K562 (cell line): ENCODE measurements around the gene CDCA7. TPM values are rescaled to one million over a fixed set of nuclear protein-coding genes. Genes with fewer than 3 reads are reported as not detected.

Experiments used
- HNRNPLL ChIP-seq: fragments of 200-400 bp; formaldehyde crosslinking; IDR thresholded peaks from 2 replicates; pipeline ENCODE4 v1.6.1; 2017; ENCODE audit warnings: low read length, low read depth, mild to moderate bottlenecking; ENCODE audit not compliant: poor library complexity, severe bottlenecking
- KDM1A ChIP-seq, 2 experiments: fragments of 450-650 bp; IDR thresholded peaks; 2 replicates each; pipeline ENCODE4 v1.6.1; 2016; ENCODE audit warnings: mild to moderate bottlenecking in 2 of 2
- MAZ ChIP-seq, 2 experiments: fragments of 450-650 bp in 1 of 2; sonication (generic) in 1 of 2; formaldehyde crosslinking; IDR thresholded peaks in 1 of 2; conservative IDR thresholded peaks in 1 of 2; 2 replicates each; pipeline versions ENCODE4 v1.4.0 to v1.5.0; 2020; ENCODE audit warnings: mild to moderate bottlenecking in 1 of 2, missing genetic modification reagents in 1 of 2
- POLR2A ChIP-seq: fragments of 450-650 bp; conservative IDR thresholded peaks from 2 replicates; pipeline ENCODE4 v1.6.1; 2016
- RBBP5 ChIP-seq: fragments of 200-600 bp; sonication (generic); IDR thresholded peaks from 2 replicates; pipeline ENCODE4 v1.6.1; 2012; ENCODE audit warnings: borderline replicate concordance, mild to moderate bottlenecking, low read length, control low read depth, inconsistent platforms; ENCODE audit not compliant: insufficient read depth, poor library complexity, severe bottlenecking
- SIN3A ChIP-seq, 2 experiments: fragments of 150-350 bp in 1 of 2; IDR thresholded peaks; 2 replicates each; pipeline ENCODE4 v1.6.1; 2011 to 2016; ENCODE audit warnings: borderline replicate concordance in 2 of 2, low read depth in 2 of 2, low read length in 2 of 2, mild to moderate bottlenecking in 2 of 2, moderate library complexity in 2 of 2; ENCODE audit not compliant: control insufficient read depth in 1 of 2
- SMARCA4 ChIP-seq: fragments of 450-650 bp; IDR thresholded peaks from 2 replicates; pipeline ENCODE4 v1.6.1; 2016
- SMARCB1 ChIP-seq: IDR thresholded peaks from 2 replicates; pipeline ENCODE4 v1.6.1; 2011; ENCODE audit warnings: improper control_type of control experiment, low read depth; ENCODE audit not compliant: insufficient read length
- SUPT5H ChIP-seq: fragments of 450-650 bp; IDR thresholded peaks from 2 replicates; pipeline ENCODE4 v1.6.1; 2016
- TAF9B ChIP-seq: fragments of 450-650 bp; IDR thresholded peaks from 2 replicates; pipeline ENCODE4 v1.6.1; 2018; ENCODE audit warnings: mild to moderate bottlenecking; ENCODE audit not compliant: partially characterized antibody
- ZNF140 ChIP-seq: fragments of 250-450 bp; sonication (Bioruptor Pico); IDR thresholded peaks from 2 replicates; pipeline ENCODE4 v1.8.0; 2021; ENCODE audit warnings: moderate library complexity, mild to moderate bottlenecking, inconsistent platforms
- ZNF165 ChIP-seq: fragments of 250-450 bp; sonication (Bioruptor Pico); IDR thresholded peaks from 2 replicates; pipeline ENCODE4 v1.4.0; 2020; ENCODE audit warnings: borderline replicate concordance
- ZNF586 ChIP-seq: fragments of 450-650 bp; formaldehyde crosslinking; conservative IDR thresholded peaks from 2 replicates; pipeline ENCODE4 v1.4.0; 2020; ENCODE audit warnings: mild to moderate bottlenecking, moderate library complexity
- ZNF830 ChIP-seq: fragments of 250-450 bp; sonication (Bioruptor Pico); IDR thresholded peaks from 2 replicates; pipeline ENCODE4 v1.5.0; 2021; ENCODE audit warnings: mild to moderate bottlenecking
- polyA plus RNA-seq, 8 experiments: library from polyadenylated mRNA; depleted of rRNA in 4 of 8; stranded (reverse) in 5 of 8; unstranded in 3 of 8; fragments of >200 nt; fragmentation: Nextera tagmentation in 2 of 8; fragmentation: Illumina TruSeq in 1 of 8; extraction: Ambion mirVana in 2 of 8; extraction: Trizol in 1 of 8; gene quantifications; 2 replicates each; pipeline versions ENCODE4 v1.2.1 to v1.2.3, GENCODE V29; 2011 to 2014; ENCODE audit warnings: inconsistent platforms in 1 of 8, missing spikeins in 1 of 8
- total RNA-seq, 7 experiments: library from RNA; depleted of rRNA in 6 of 7; stranded (reverse); fragments of >200 nt in 6 of 7; fragmentation: Illumina TruSeq in 2 of 7; extraction: Trizol in 2 of 7; gene quantifications; 2 replicates each; pipeline versions ENCODE4 v1.2.1 to v1.2.3, GENCODE V29; 2011 to 2021; ENCODE audit warnings: low replicate concordance in 1 of 7
- TF ChIP-seq, protein P1 (sequence below): sonication (generic); formaldehyde crosslinking; IDR thresholded peaks from 2 replicates; pipeline ENCODE4 v1.8.0; 2023; ENCODE audit warnings: mild to moderate bottlenecking, missing genetic modification reagents
- TF ChIP-seq, protein P2 (sequence below): sonication (generic); formaldehyde crosslinking; IDR thresholded peaks from 2 replicates; pipeline ENCODE4 v1.8.0; 2022; ENCODE audit warnings: mild to moderate bottlenecking, missing genetic modification reagents, borderline replicate concordance
- TF ChIP-seq, protein P3 (sequence below): IDR thresholded peaks from 2 replicates; pipeline ENCODE4 v1.6.1; 2014; ENCODE audit warnings: antibody characterized with exemption

The CDCA7 gene
- total and polyA plus RNA-seq, 9 of the 15 experiments (the other 6 are each of a cell fraction or from before 2014, with no cell fraction given) = 28.5 to 122 (median 51.0) TPM

DNA sequence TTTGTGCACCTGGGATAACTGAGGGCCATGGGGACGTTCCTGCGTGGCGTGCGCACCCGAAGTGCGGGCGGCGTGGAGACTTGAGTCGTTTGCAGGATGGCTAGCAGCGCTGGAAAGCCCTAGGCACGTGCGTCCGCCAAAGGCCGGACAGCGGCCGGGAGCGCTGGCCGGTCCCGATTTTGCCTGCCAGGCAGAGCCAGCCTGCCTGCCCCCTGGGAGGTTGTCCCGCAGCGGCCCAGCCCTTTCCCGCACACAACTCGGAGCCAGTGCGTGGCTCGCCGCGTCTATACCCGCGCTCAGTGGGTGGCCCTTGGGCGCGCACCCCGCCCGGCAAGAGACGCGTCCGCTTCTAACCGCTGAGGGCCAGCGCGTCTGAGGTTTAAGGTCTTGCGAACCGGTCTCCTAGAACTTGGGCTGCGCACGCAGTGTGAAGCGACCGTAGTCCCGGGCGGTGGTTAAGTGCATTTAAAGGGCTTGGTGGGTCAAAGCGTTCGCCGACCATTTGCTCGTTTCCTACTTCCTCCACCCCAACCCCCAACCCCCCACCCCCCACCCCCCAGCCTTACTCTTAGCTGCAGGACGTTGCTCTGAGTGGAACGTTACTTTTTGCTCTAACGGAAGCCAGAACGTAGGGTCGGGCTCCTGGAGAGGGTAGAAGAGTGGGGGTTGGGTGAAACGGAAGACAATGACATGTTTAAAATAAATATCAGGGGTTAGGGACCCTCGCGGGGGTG is 627 bp downstream of the CDCA7 start (continued):
- TF ChIP-seq SIN3A (IDR thresholded peaks at IDR 0.05; ENCODE audit: borderline replicate concordance in 2 of 2, control insufficient read depth in 1 of 2, low read depth in 2 of 2, low read length in 2 of 2) (peak in 1 of 2 experiments; percentile 67; a peak in 1 of 4 replicates), ZNF165 (no peak), POLR2A (peak; percentile 66), ZNF140 (CRISPR knock-in tag) (no peak), MAZ (CRISPR knock-in tag; conservative IDR thresholded peaks at IDR 0.05 in 1 of 2, IDR thresholded peaks at IDR 0.05 in 1 of 2) (no peak), SUPT5H (no peak; the same call in none of the 2 replicates), HNRNPLL (peak; percentile 66), ZNF830 (no peak), SMARCB1 (no peak), KDM1A (IDR thresholded peaks at IDR 0.05) (0 out of 4 replicates have a peak, but pooled peaks of 1 of the 2 experiments have one; percentile 36), TAF9B (no peak), ZNF586 (no peak), RBBP5 (peak; percentile 74), SMARCA4 (no peak)
- TF ChIP-seq, protein P1, sequence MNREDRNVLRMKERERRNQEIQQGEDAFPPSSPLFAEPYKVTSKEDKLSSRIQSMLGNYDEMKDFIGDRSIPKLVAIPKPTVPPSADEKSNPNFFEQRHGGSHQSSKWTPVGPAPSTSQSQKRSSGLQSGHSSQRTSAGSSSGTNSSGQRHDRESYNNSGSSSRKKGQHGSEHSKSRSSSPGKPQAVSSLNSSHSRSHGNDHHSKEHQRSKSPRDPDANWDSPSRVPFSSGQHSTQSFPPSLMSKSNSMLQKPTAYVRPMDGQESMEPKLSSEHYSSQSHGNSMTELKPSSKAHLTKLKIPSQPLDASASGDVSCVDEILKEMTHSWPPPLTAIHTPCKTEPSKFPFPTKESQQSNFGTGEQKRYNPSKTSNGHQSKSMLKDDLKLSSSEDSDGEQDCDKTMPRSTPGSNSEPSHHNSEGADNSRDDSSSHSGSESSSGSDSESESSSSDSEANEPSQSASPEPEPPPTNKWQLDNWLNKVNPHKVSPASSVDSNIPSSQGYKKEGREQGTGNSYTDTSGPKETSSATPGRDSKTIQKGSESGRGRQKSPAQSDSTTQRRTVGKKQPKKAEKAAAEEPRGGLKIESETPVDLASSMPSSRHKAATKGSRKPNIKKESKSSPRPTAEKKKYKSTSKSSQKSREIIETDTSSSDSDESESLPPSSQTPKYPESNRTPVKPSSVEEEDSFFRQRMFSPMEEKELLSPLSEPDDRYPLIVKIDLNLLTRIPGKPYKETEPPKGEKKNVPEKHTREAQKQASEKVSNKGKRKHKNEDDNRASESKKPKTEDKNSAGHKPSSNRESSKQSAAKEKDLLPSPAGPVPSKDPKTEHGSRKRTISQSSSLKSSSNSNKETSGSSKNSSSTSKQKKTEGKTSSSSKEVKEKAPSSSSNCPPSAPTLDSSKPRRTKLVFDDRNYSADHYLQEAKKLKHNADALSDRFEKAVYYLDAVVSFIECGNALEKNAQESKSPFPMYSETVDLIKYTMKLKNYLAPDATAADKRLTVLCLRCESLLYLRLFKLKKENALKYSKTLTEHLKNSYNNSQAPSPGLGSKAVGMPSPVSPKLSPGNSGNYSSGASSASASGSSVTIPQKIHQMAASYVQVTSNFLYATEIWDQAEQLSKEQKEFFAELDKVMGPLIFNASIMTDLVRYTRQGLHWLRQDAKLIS (CRISPR knock-in tag) = no peak
- TF ChIP-seq, protein P2, sequence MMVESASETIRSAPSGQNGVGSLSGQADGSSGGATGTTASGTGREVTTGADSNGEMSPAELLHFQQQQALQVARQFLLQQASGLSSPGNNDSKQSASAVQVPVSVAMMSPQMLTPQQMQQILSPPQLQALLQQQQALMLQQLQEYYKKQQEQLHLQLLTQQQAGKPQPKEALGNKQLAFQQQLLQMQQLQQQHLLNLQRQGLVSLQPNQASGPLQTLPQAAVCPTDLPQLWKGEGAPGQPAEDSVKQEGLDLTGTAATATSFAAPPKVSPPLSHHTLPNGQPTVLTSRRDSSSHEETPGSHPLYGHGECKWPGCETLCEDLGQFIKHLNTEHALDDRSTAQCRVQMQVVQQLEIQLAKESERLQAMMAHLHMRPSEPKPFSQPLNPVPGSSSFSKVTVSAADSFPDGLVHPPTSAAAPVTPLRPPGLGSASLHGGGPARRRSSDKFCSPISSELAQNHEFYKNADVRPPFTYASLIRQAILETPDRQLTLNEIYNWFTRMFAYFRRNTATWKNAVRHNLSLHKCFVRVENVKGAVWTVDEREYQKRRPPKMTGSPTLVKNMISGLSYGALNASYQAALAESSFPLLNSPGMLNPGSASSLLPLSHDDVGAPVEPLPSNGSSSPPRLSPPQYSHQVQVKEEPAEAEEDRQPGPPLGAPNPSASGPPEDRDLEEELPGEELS (CRISPR knock-in tag) = no peak
- TF ChIP-seq, protein P3, sequence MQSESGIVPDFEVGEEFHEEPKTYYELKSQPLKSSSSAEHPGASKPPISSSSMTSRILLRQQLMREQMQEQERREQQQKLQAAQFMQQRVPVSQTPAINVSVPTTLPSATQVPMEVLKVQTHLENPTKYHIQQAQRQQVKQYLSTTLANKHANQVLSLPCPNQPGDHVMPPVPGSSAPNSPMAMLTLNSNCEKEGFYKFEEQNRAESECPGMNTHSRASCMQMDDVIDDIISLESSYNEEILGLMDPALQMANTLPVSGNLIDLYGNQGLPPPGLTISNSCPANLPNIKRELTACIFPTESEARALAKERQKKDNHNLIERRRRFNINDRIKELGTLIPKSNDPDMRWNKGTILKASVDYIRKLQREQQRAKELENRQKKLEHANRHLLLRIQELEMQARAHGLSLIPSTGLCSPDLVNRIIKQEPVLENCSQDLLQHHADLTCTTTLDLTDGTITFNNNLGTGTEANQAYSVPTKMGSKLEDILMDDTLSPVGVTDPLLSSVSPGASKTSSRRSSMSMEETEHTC = no peak
